GM10266 (cell line): Measurements from ENCODE around the gene UTP11.
"Not testable (repeated sequence)": the region's sequence is repeated elsewhere in the genome, so short reads cannot be mapped to it uniquely, and the experiment has no call there.

Experiments
- DNase-seq: peaks from one replicate; pipeline ENCODE4 v3.0.0; 2012; ENCODE audit errors: extremely low spot score
- CTCF ChIP-seq: IDR thresholded peaks from 2 replicates; pipeline ENCODE4 v1.5.1; 2012; ENCODE audit warnings: mild to moderate bottlenecking, low read depth; ENCODE audit not compliant: control insufficient read depth, insufficient read depth; ENCODE audit errors: missing control alignments

UTP11 gene

GRCh38 chr1:38012363-38013226, at the start of gene UTP11:
TSS of gene UTP11 (plus strand) at chr1:38012734. CDS start at chr1:38012803, 69 bp downstream.
- DNase-seq, result peak; percentile 93
- no peak for TF ChIP-seq CTCF

- not testable (repeated sequence) for DNase-seq
These were observed 48.4 kb upstream of the UTP11 start for GRCh38 chr1:37964106-37964505.

- TF ChIP-seq CTCF, result no peak
These were observed 47.2 kb upstream of the UTP11 start for GRCh38 chr1:37965301-37965700.

GRCh38 chr1:37973684-37974083, 38.9 kb upstream of the UTP11 start:
- not testable (repeated sequence) for DNase-seq

More at GRCh38 chr1:37965301-37965700, 47.2 kb upstream of the UTP11 start:
- DNase-seq, result no peak

GRCh38 chr1:37974567-37974966, 38.0 kb upstream of the UTP11 start:
- TF ChIP-seq CTCF, result no peak
- DNase-seq, result no peak

GRCh38 chr1:37975083-37975482, 37.5 kb upstream of the UTP11 start:
- DNase-seq, result not testable (repeated sequence)
- peak; percentile 40 for TF ChIP-seq CTCF

- TF ChIP-seq CTCF, result no peak
- DNase-seq, result no peak
These were observed 34.0 kb upstream of the UTP11 start for GRCh38 chr1:37978541-37978940.

- no peak for TF ChIP-seq CTCF
- DNase-seq, result no peak
These were observed 29.0 kb upstream of the UTP11 start for GRCh38 chr1:37983546-37983945.
